GM23338 (cell line): ENCODE results near the gene MSMB. TPM values are rescaled to one million over a fixed set of nuclear protein-coding genes. Genes with fewer than 3 reads are reported as not detected.

Experiments
- ATAC-seq: fragments of 200-7000 bp; cut with Tn5 transposase; 3 replicates; pipeline ENCODE4 v1.9.1; 2020
- DNase-seq: peaks from one replicate; pipeline ENCODE4 v3.0.0-alpha.2; 2015; ENCODE audit warnings: low spot score
- H2AFZ ChIP-seq: fragments of 200-600 bp; sonication (generic); 2 replicates; pipeline ENCODE4 v1.8.0; 2016; ENCODE audit warnings: antibody characterized with exemption, mild to moderate bottlenecking, moderate library complexity
- H3F3A ChIP-seq: fragments of 200-600 bp; sonication (generic); replicated peaks from 2 replicates; pipeline ENCODE4 v1.8.0; 2017; ENCODE audit warnings: antibody characterized with exemption, mixed run types, low read depth
- H3K27ac ChIP-seq: fragments of 200-600 bp; sonication (generic); 2 replicates; pipeline ENCODE4 v1.6.1; 2016; ENCODE audit warnings: low read depth
- H3K27me3 ChIP-seq: fragments of 200-600 bp; sonication (generic); 2 replicates; pipeline ENCODE4 v1.8.0; 2016; ENCODE audit warnings: mild to moderate bottlenecking, mixed run types, moderate library complexity; ENCODE audit not compliant: insufficient read depth
- H3K36me3 ChIP-seq: fragments of 200-600 bp; sonication (generic); 2 replicates; pipeline ENCODE4 v1.8.0; 2016; ENCODE audit warnings: mild to moderate bottlenecking; ENCODE audit not compliant: insufficient read depth
- H3K4me1 ChIP-seq: fragments of 200-600 bp; sonication (generic); 2 replicates; pipeline ENCODE4 v1.8.0; 2016; ENCODE audit warnings: mild to moderate bottlenecking, moderate library complexity; ENCODE audit not compliant: insufficient read depth
- H3K4me2 ChIP-seq: fragments of 200-600 bp; sonication (generic); 2 replicates; pipeline ENCODE4 v1.7.1; 2017; ENCODE audit warnings: mixed run types
- H3K4me3 ChIP-seq: fragments of 200-600 bp; sonication (generic); 2 replicates; pipeline ENCODE4 v1.6.1; 2016; ENCODE audit warnings: mixed run types
- H3K79me2 ChIP-seq: fragments of 200-600 bp; sonication (generic); replicated peaks from 2 replicates; pipeline ENCODE4 v1.8.0; 2017; ENCODE audit warnings: mild to moderate bottlenecking; ENCODE audit not compliant: insufficient read depth
- H3K9me2 ChIP-seq: fragments of 200-600 bp; sonication (generic); 2 replicates; pipeline ENCODE4 v1.8.0; 2017; ENCODE audit not compliant: insufficient read depth
- H4K20me1 ChIP-seq: fragments of 200-600 bp; sonication (generic); replicated peaks from 2 replicates; pipeline ENCODE4 v1.8.0; 2017; ENCODE audit warnings: mild to moderate bottlenecking; ENCODE audit not compliant: insufficient read depth
- H3K27ac Mint-ChIP-seq: 2 replicates; pipeline ENCODE4 v1.8.0; 2020; ENCODE audit warnings: inconsistent platforms, mild to moderate bottlenecking, moderate library complexity, mixed read lengths
- H3K27me3 Mint-ChIP-seq: 3 replicates; pipeline ENCODE4 v1.8.0; 2022; ENCODE audit warnings: low read depth, mild to moderate bottlenecking, moderate library complexity, mixed read lengths, inconsistent platforms; ENCODE audit not compliant: insufficient read depth, poor library complexity
- H3K36me3 Mint-ChIP-seq: 3 replicates; pipeline ENCODE4 v1.8.0; 2021; ENCODE audit warnings: low read depth, mild to moderate bottlenecking, inconsistent platforms, moderate library complexity, mixed read lengths
- H3K4me1 Mint-ChIP-seq: 3 replicates; pipeline ENCODE4 v1.8.0; 2020; ENCODE audit warnings: mild to moderate bottlenecking, inconsistent platforms, mixed read lengths
- H3K4me3 Mint-ChIP-seq: 3 replicates; pipeline ENCODE4 v1.8.0; 2021; ENCODE audit warnings: moderate library complexity, mild to moderate bottlenecking, inconsistent platforms, mixed read lengths
- H3K9me3 Mint-ChIP-seq: 3 replicates; pipeline ENCODE4 v1.8.0; 2020; ENCODE audit warnings: moderate library complexity, mild to moderate bottlenecking, inconsistent platforms, mixed read lengths
- CREB1 ChIP-seq: fragments of 250-450 bp; sonication (Bioruptor Pico); IDR thresholded peaks from 2 replicates; pipeline ENCODE4 v1.5.0; 2020; ENCODE audit warnings: low read depth, mild to moderate bottlenecking, moderate library complexity
- EZH2 ChIP-seq: fragments of 200-600 bp; sonication (generic); IDR thresholded peaks from one replicate; pipeline ENCODE4 v1.8.0; 2017; ENCODE audit warnings: antibody characterized with exemption, mild to moderate bottlenecking, low read depth; ENCODE audit not compliant: unreplicated experiment
- EZH2phosphoT487 ChIP-seq: fragments of 200-600 bp; sonication (generic); IDR thresholded peaks from one replicate; pipeline ENCODE4 v1.8.1; 2018; ENCODE audit warnings: antibody characterized with exemption; ENCODE audit not compliant: unreplicated experiment
- JUNB ChIP-seq: IDR thresholded peaks from one replicate; pipeline ENCODE4 v1.6.1; 2016; ENCODE audit warnings: antibody characterized with exemption; ENCODE audit not compliant: unreplicated experiment
- NANOG ChIP-seq: IDR thresholded peaks from 2 replicates; pipeline ENCODE4 v1.6.1; 2016; ENCODE audit warnings: antibody characterized with exemption, borderline replicate concordance
- POLR2AphosphoS5 ChIP-seq: IDR thresholded peaks from 2 replicates; pipeline ENCODE4 v1.6.1; 2016; ENCODE audit warnings: antibody characterized with exemption, low read depth
- REST ChIP-seq: IDR thresholded peaks from one replicate; pipeline ENCODE4 v1.6.1; 2018; ENCODE audit warnings: antibody characterized with exemption; ENCODE audit not compliant: unreplicated experiment
- STAT1 ChIP-seq: IDR thresholded peaks from one replicate; pipeline ENCODE4 v1.6.1; 2016; ENCODE audit warnings: antibody characterized with exemption; ENCODE audit not compliant: unreplicated experiment
- ZNF114 ChIP-seq: fragments of 250-450 bp; sonication (Bioruptor Pico); IDR thresholded peaks from 2 replicates; pipeline ENCODE4 v1.5.0; 2020; ENCODE audit warnings: mild to moderate bottlenecking, moderate library complexity
- ZNF331 ChIP-seq: fragments of 250-450 bp; sonication (Bioruptor Pico); IDR thresholded peaks from 2 replicates; pipeline ENCODE4 v1.5.0; 2020; ENCODE audit warnings: low read depth, mild to moderate bottlenecking, moderate library complexity
- polyA plus RNA-seq: library from polyadenylated mRNA; unstranded; fragments of >200 nt; fragmentation: Nextera tagmentation; extraction: Ambion mirVana; gene quantifications from 2 replicates; pipeline ENCODE4 v1.2.1, GENCODE V29; 2016
- total RNA-seq: library from RNA; depleted of rRNA; stranded (reverse); fragments of >200 nt; shearing (Covaris generic); gene quantifications from 2 replicates; pipeline ENCODE4 v1.2.3, GENCODE V29; 2014
- TF ChIP-seq, protein P1 (sequence below): IDR thresholded peaks from 2 replicates; pipeline ENCODE4 v1.6.1; 2016; ENCODE audit warnings: antibody characterized with exemption
- TF ChIP-seq, protein P2 (sequence below): fragments of 250-450 bp; sonication (Bioruptor Pico); IDR thresholded peaks from 2 replicates; pipeline ENCODE4 v1.5.0; 2020; ENCODE audit warnings: mild to moderate bottlenecking, moderate library complexity
- TF ChIP-seq, protein P3 (sequence below), 2 experiments: fragments of 200-600 bp in 1 of 2; sonication (generic) in 1 of 2; conservative IDR thresholded peaks; 2 replicates each; pipeline versions ENCODE4 v1.5.1 to v1.6.1; 2016 to 2017; ENCODE audit warnings: antibody characterized with exemption in 2 of 2, low read depth in 2 of 2, mild to moderate bottlenecking in 2 of 2, moderate library complexity in 1 of 2

The MSMB gene
- total and polyA plus RNA-seq, 2 experiments from 2014 or later: not detected

- Mint-ChIP-seq H3K4me1 (peaks cover 3% of the 10 kb centered on the region; the same call in 2 of the 3 replicates), H3K9me3 (0 out of 3 replicates have a peak, but pooled peaks cover 2% of the 10 kb centered on the region), H3K27ac (no peak overlapping the region), H3K27me3 (no peaks in the 10 kb centered on the region), H3K36me3 (no peaks in the 10 kb centered on the region; the same call in 2 of the 3 replicates), H3K4me3 (no peak overlapping the region)
- Histone ChIP-seq H3F3A (no peaks in the 10 kb centered on the region), H3K27ac (no peak overlapping the region), H3K9me2 (no peaks in the 10 kb centered on the region; the same call in 1 of the 2 replicates), H2AFZ (no peak overlapping the region), H3K4me3 (no peak overlapping the region), H3K4me1 (peaks cover 7% of the 10 kb centered on the region; the same call in 1 of the 2 replicates), H4K20me1 (no peaks in the 10 kb centered on the region), H3K79me2 (no peaks in the 10 kb centered on the region), H3K36me3 (no peaks in the 10 kb centered on the region), H3K27me3 (no peaks in the 10 kb centered on the region), H3K4me2 (no peak overlapping the region)
- TF ChIP-seq STAT1 (no peak), ZNF114 (CRISPR knock-in tag) (no peak), ZNF331 (no peak), JUNB (no peak), REST (no peak), POLR2AphosphoS5 (no peak), EZH2 (no peak), EZH2phosphoT487 (no peak), CREB1 (CRISPR knock-in tag) (no peak), NANOG (no peak)
- TF ChIP-seq, protein P1, sequence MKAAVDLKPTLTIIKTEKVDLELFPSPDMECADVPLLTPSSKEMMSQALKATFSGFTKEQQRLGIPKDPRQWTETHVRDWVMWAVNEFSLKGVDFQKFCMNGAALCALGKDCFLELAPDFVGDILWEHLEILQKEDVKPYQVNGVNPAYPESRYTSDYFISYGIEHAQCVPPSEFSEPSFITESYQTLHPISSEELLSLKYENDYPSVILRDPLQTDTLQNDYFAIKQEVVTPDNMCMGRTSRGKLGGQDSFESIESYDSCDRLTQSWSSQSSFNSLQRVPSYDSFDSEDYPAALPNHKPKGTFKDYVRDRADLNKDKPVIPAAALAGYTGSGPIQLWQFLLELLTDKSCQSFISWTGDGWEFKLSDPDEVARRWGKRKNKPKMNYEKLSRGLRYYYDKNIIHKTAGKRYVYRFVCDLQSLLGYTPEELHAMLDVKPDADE: no peak
- TF ChIP-seq, protein P2, sequence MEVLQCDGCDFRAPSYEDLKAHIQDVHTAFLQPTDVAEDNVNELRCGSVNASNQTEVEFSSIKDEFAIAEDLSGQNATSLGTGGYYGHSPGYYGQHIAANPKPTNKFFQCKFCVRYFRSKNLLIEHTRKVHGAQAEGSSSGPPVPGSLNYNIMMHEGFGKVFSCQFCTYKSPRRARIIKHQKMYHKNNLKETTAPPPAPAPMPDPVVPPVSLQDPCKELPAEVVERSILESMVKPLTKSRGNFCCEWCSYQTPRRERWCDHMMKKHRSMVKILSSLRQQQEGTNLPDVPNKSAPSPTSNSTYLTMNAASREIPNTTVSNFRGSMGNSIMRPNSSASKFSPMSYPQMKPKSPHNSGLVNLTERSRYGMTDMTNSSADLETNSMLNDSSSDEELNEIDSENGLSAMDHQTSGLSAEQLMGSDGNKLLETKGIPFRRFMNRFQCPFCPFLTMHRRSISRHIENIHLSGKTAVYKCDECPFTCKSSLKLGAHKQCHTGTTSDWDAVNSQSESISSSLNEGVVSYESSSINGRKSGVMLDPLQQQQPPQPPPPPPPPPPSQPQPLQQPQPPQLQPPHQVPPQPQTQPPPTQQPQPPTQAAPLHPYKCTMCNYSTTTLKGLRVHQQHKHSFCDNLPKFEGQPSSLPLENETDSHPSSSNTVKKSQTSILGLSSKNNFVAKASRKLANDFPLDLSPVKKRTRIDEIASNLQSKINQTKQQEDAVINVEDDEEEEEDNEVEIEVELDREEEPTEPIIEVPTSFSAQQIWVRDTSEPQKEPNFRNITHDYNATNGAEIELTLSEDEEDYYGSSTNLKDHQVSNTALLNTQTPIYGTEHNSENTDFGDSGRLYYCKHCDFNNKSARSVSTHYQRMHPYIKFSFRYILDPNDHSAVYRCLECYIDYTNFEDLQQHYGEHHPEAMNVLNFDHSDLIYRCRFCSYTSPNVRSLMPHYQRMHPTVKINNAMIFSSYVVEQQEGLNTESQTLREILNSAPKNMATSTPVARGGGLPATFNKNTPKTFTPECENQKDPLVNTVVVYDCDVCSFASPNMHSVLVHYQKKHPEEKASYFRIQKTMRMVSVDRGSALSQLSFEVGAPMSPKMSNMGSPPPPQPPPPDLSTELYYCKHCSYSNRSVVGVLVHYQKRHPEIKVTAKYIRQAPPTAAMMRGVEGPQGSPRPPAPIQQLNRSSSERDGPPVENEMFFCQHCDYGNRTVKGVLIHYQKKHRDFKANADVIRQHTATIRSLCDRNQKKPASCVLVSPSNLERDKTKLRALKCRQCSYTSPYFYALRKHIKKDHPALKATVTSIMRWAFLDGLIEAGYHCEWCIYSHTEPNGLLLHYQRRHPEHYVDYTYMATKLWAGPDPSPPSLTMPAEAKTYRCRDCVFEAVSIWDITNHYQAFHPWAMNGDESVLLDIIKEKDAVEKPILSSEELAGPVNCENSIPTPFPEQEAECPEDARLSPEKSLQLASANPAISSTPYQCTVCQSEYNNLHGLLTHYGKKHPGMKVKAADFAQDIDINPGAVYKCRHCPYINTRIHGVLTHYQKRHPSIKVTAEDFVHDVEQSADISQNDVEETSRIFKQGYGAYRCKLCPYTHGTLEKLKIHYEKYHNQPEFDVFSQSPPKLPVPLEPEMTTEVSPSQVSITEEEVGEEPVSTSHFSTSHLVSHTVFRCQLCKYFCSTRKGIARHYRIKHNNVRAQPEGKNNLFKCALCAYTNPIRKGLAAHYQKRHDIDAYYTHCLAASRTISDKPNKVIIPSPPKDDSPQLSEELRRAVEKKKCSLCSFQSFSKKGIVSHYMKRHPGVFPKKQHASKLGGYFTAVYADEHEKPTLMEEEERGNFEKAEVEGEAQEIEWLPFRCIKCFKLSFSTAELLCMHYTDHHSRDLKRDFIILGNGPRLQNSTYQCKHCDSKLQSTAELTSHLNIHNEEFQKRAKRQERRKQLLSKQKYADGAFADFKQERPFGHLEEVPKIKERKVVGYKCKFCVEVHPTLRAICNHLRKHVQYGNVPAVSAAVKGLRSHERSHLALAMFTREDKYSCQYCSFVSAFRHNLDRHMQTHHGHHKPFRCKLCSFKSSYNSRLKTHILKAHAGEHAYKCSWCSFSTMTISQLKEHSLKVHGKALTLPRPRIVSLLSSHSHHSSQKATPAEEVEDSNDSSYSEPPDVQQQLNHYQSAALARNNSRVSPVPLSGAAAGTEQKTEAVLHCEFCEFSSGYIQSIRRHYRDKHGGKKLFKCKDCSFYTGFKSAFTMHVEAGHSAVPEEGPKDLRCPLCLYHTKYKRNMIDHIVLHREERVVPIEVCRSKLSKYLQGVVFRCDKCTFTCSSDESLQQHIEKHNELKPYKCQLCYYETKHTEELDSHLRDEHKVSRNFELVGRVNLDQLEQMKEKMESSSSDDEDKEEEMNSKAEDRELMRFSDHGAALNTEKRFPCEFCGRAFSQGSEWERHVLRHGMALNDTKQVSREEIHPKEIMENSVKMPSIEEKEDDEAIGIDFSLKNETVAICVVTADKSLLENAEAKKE (CRISPR knock-in tag): no peak
- TF ChIP-seq, protein P3, sequence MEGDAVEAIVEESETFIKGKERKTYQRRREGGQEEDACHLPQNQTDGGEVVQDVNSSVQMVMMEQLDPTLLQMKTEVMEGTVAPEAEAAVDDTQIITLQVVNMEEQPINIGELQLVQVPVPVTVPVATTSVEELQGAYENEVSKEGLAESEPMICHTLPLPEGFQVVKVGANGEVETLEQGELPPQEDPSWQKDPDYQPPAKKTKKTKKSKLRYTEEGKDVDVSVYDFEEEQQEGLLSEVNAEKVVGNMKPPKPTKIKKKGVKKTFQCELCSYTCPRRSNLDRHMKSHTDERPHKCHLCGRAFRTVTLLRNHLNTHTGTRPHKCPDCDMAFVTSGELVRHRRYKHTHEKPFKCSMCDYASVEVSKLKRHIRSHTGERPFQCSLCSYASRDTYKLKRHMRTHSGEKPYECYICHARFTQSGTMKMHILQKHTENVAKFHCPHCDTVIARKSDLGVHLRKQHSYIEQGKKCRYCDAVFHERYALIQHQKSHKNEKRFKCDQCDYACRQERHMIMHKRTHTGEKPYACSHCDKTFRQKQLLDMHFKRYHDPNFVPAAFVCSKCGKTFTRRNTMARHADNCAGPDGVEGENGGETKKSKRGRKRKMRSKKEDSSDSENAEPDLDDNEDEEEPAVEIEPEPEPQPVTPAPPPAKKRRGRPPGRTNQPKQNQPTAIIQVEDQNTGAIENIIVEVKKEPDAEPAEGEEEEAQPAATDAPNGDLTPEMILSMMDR (conservative IDR thresholded peaks at IDR 0.05; ENCODE audit: low read depth in 2 of 2): no peak
- DNase-seq (no peak), ATAC-seq (no peak)
Measured at GRCh38 chr10:46079831-46080585, 33.9 kb upstream of the MSMB start.
